ENCODE data around the gene GALNT2. TPM values are rescaled to one million over a fixed set of nuclear protein-coding genes. Genes with fewer than 3 reads are reported as not detected.

The GALNT2 gene
- total and polyA plus RNA-seq, 9 of the 15 experiments (the other 6 are each of a cell fraction or from before 2014, with no cell fraction given) = 1.6 to 106 (median 51.9) TPM

DNA sequence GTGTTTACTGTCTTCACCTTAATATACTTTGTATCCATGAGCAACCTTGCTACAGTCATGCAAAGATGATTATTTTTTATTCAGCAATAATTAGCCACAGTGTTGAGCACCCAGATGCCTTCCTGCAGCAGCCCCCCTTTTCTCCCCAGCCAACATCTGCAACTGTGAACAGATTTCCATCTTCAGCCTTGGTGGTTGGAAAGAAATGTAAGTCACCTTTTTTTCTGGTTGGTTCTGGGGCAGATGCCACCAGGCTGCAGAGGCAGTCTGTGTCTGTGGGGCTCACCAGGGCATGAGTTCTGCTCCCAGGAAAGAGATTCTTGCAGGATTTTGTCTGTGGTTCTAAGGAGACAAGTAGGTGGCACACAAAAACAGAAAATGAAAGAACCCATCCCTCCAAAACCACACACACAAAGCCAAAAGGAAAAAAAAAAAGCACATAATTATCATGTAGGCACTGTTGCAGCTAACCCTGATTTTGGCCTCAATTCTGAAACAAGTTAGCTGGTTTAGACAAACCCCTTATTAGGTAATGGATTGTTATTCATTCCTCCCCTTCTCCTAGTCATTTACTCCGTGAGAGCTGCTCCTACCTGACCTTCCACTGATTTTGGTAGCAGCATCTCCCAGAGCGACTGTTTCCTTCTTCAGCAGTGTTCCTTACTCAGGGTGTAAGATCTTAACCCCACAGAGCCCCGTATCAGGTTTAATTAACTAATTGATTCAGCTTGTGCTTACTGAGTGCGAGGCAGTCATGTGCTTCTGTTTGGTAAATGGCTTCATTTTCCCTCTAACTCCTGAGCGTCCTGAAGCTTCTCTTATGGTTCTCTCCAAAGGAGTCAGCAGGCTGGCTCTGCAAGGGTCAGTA, 36.5 kb downstream of the GALNT2 start:
- H3K9me3 ChIP-seq (replicated peaks; ENCODE audit: control insufficient read depth, insufficient read depth, low read depth, low read length) = no peaks in the 10 kb centered on the region
- peaks cover 60% of the 10 kb centered on the region for H4K20me1 ChIP-seq (replicated peaks; ENCODE audit: control insufficient read depth, insufficient read depth, low read length)
- in situ Hi-C loops (cut with MboI) = no loop called here
- BruUV-seq (replicated peaks) = no TSS peak
- peaks cover 6% of the 10 kb centered on the region for H3K9me1 ChIP-seq (ENCODE audit: control insufficient read depth, insufficient read depth, low read length)
- H3K36me3 ChIP-seq (ENCODE audit: control insufficient read depth, insufficient read depth, low read length) = peaks cover 12% of the 10 kb centered on the region
- intact Hi-C loops (cut with micrococcal nuclease) = no loop called here
- peaks cover 17 to 23% of the 10 kb centered on the region in 2 experiments; a peak in 3 of 5 replicates for H3K4me1 ChIP-seq (replicated peaks in 1 of 2; ENCODE audit: control insufficient read depth in 2 of 2, insufficient read depth in 2 of 2, low read length in 2 of 2)
- CTCF ChIA-PET (ENCODE audit: low intra/inter-chr PET ratio) = no interaction called here
- FAIRE-seq (no peak), DNase-seq (ENCODE audit: extremely low read depth in 1 of 4, low spot score in 3 of 4) (no peak), ATAC-seq (no peak)
- H3K4me3 ChIP-seq = no peak overlapping the region
- no peaks in the 10 kb centered on the region for H3K27me3 ChIP-seq (ENCODE audit: control insufficient read depth in 2 of 2, insufficient read depth in 2 of 2, low read length in 2 of 2)
- H3K9ac ChIP-seq (ENCODE audit: insufficient read depth in 1 of 2, low read depth in 2 of 2, low read length in 2 of 2) = no peak overlapping the region
- H3K79me2 ChIP-seq (ENCODE audit: control insufficient read depth, insufficient read depth, low read length) = peaks cover 94% of the 10 kb centered on the region
- no peak overlapping the region for H3K4me2 ChIP-seq (ENCODE audit: insufficient read depth, low read length)
- POLR2A ChIA-PET = interaction anchor here (0.6 to 1.8 kb wide), 4 partner anchors 9 to 60 kb away, joined by 3 to 5 read pairs (median 4); no protein-coding TSS in a partner anchor
- no peak overlapping the region for H2AFZ ChIP-seq (ENCODE audit: low read depth, low read length)
- 71% methylated on average over 5 of the region's 5 CpGs for WGBS (ENCODE audit: insufficient coverage, low coverage, missing lambda C conversion rate)
- no peak overlapping the region for H3K27ac ChIP-seq (ENCODE audit: extremely low read depth, low read depth, low read length)
- TF ChIP-seq CHD4 (IDR thresholded peaks at IDR 0.05; ENCODE audit: insufficient read depth, insufficient replicate concordance, low read depth, low read length, poor library complexity, severe bottlenecking) (no peak), BDP1 (IDR thresholded peaks at IDR 0.05; ENCODE audit: insufficient read depth, insufficient read length) (no peak), GABPB1 (CRISPR knock-in tag; IDR thresholded peaks at IDR 0.05) (no peak), ZNF507 (tag; conservative IDR thresholded peaks at IDR 0.05) (no peak), XRCC4 (IDR thresholded peaks at IDR 0.05; ENCODE audit: extremely low read depth, insufficient read depth, insufficient read length) (no peak), HNRNPUL1 (IDR thresholded peaks at IDR 0.05; ENCODE audit: low read length) (no peak)
- TF ChIP-seq, protein P1, sequence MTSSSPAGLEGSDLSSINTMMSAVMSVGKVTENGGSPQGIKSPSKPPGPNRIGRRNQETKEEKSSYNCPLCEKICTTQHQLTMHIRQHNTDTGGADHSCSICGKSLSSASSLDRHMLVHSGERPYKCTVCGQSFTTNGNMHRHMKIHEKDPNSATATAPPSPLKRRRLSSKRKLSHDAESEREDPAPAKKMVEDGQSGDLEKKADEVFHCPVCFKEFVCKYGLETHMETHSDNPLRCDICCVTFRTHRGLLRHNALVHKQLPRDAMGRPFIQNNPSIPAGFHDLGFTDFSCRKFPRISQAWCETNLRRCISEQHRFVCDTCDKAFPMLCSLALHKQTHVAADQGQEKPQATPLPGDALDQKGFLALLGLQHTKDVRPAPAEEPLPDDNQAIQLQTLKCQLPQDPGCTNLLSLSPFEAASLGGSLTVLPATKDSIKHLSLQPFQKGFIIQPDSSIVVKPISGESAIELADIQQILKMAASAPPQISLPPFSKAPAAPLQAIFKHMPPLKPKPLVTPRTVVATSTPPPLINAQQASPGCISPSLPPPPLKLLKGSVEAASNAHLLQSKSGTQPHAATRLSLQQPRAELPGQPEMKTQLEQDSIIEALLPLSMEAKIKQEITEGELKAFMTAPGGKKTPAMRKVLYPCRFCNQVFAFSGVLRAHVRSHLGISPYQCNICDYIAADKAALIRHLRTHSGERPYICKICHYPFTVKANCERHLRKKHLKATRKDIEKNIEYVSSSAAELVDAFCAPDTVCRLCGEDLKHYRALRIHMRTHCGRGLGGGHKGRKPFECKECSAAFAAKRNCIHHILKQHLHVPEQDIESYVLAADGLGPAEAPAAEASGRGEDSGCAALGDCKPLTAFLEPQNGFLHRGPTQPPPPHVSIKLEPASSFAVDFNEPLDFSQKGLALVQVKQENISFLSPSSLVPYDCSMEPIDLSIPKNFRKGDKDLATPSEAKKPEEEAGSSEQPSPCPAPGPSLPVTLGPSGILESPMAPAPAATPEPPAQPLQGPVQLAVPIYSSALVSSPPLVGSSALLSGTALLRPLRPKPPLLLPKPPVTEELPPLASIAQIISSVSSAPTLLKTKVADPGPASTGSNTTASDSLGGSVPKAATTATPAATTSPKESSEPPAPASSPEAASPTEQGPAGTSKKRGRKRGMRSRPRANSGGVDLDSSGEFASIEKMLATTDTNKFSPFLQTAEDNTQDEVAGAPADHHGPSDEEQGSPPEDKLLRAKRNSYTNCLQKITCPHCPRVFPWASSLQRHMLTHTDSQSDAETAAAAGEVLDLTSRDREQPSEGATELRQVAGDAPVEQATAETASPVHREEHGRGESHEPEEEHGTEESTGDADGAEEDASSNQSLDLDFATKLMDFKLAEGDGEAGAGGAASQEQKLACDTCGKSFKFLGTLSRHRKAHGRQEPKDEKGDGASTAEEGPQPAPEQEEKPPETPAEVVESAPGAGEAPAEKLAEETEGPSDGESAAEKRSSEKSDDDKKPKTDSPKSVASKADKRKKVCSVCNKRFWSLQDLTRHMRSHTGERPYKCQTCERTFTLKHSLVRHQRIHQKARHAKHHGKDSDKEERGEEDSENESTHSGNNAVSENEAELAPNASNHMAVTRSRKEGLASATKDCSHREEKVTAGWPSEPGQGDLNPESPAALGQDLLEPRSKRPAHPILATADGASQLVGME (CRISPR knock-in tag; IDR thresholded peaks at IDR 0.05) = no peak
- TF ChIP-seq, protein P2, sequence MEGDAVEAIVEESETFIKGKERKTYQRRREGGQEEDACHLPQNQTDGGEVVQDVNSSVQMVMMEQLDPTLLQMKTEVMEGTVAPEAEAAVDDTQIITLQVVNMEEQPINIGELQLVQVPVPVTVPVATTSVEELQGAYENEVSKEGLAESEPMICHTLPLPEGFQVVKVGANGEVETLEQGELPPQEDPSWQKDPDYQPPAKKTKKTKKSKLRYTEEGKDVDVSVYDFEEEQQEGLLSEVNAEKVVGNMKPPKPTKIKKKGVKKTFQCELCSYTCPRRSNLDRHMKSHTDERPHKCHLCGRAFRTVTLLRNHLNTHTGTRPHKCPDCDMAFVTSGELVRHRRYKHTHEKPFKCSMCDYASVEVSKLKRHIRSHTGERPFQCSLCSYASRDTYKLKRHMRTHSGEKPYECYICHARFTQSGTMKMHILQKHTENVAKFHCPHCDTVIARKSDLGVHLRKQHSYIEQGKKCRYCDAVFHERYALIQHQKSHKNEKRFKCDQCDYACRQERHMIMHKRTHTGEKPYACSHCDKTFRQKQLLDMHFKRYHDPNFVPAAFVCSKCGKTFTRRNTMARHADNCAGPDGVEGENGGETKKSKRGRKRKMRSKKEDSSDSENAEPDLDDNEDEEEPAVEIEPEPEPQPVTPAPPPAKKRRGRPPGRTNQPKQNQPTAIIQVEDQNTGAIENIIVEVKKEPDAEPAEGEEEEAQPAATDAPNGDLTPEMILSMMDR (IDR thresholded peaks at IDR 0.05 in 2 of 3, conservative IDR thresholded peaks at IDR 0.05 in 1 of 3; ENCODE audit: insufficient read depth in 2 of 3, low read depth in 1 of 3, low read length in 3 of 3) = no peak
- TF ChIP-seq, protein P3, sequence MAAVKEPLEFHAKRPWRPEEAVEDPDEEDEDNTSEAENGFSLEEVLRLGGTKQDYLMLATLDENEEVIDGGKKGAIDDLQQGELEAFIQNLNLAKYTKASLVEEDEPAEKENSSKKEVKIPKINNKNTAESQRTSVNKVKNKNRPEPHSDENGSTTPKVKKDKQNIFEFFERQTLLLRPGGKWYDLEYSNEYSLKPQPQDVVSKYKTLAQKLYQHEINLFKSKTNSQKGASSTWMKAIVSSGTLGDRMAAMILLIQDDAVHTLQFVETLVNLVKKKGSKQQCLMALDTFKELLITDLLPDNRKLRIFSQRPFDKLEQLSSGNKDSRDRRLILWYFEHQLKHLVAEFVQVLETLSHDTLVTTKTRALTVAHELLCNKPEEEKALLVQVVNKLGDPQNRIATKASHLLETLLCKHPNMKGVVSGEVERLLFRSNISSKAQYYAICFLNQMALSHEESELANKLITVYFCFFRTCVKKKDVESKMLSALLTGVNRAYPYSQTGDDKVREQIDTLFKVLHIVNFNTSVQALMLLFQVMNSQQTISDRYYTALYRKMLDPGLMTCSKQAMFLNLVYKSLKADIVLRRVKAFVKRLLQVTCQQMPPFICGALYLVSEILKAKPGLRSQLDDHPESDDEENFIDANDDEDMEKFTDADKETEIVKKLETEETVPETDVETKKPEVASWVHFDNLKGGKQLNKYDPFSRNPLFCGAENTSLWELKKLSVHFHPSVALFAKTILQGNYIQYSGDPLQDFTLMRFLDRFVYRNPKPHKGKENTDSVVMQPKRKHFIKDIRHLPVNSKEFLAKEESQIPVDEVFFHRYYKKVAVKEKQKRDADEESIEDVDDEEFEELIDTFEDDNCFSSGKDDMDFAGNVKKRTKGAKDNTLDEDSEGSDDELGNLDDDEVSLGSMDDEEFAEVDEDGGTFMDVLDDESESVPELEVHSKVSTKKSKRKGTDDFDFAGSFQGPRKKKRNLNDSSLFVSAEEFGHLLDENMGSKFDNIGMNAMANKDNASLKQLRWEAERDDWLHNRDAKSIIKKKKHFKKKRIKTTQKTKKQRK (IDR thresholded peaks at IDR 0.05; ENCODE audit: borderline replicate concordance, low read depth, low read length) = no peak

Data from K562 (cell line).